ENCODE measurements around the gene OR2D2. TPM values are rescaled to one million over a fixed set of nuclear protein-coding genes. Genes with fewer than 3 reads are reported as not detected.

Gene OR2D2
- total and polyA plus RNA-seq, 2 of the 13 experiments (the other 11 are each of a cell fraction or from before 2014, with no cell fraction given): not detected

DNA sequence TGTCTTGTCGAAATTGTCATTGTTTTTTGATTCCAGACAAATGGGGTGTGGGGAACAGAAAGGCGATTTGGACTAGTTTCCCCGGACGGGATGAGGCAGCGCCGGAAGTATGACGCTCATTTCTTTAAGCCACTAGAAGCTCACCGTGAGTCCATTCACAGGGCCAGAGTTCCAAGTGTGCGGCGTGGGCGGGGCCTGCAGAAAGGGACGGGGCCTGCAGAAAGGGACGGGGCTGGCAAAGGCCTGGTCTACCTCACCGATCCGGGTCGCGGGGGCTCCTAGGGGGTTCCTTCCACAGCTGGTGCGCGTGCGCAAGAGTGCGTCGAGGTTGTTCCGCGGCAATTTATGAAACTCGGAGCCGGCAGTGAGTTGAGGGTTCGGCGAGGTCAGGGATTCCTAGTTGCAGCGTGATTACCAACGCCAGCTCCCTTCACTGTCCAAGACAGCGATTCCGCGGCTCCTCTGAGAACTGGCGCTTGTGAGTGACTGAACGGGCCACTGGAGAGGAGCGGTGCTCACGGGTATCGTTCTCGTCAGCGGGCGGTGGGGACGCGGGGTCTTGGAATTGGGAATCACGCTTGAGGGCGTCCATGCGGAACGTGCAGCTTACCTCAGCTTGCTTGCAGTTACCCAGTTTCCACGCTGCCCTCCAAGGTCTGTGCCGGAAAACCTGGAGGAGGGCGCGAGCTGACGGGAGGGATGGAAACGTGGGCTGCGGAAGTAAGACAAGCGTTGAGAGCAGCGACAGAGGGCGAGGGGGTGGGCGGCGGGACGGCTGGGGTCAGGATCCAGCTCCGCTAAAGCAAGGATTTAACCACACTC, 34.1 kb upstream of the OR2D2 start, which contains the start of gene ZNF215:
ZNF215 (plus strand) TSS at position 219 of the 822 bp plus-strand sequence. CDS start 5,847 bp downstream, outside the sequence.
- no peaks in the 10 kb centered on the region for H4K20me1 ChIP-seq (ENCODE audit: insufficient read depth, low read length)
- BruUV-seq (replicated peaks): no TSS peak
- no peak within 1 kb of the TSS for H3K27ac ChIP-seq (ENCODE audit: extremely low read length, insufficient read depth, low read length)
- no peak for ATAC-seq
- H3K4me1 ChIP-seq (ENCODE audit: insufficient read depth, low read length): no peaks in the 10 kb centered on the region
- intact Hi-C loops (cut with micrococcal nuclease; ENCODE audit: unreplicated experiment): no loop called here
- no peak within 1 kb of the TSS for H3K4me2 ChIP-seq (ENCODE audit: low read depth, low read length)
- no peak within 1 kb of the TSS for H3K4me3 ChIP-seq (replicated peaks in 1 of 3; ENCODE audit: insufficient read depth in 1 of 3, low read depth in 2 of 3, low read length in 3 of 3)
- in situ Hi-C loops (cut with HindIII; ENCODE audit: extremely low pct_ligation_motif_present, low pct_unique_long_range_greater_than_20kb): no loop called here
- 41% methylated on average over 23 of the region's 61 CpGs for WGBS (ENCODE audit: low lambda C conversion rate)
- H3K36me3 ChIP-seq (replicated peaks in 1 of 2; ENCODE audit: control insufficient read depth in 1 of 2, insufficient read depth in 2 of 2, low read length in 2 of 2): no peaks in the 10 kb centered on the region
- FAIRE-seq: no peak
- no peaks in the 10 kb centered on the region for H3K79me2 ChIP-seq (ENCODE audit: insufficient read depth, low read length)
- no peak within 1 kb of the TSS for H2AFZ ChIP-seq (ENCODE audit: low read length)
- H3K9me3 ChIP-seq (ENCODE audit: low read length): no peaks in the 10 kb centered on the region
- POLR2A ChIA-PET: no interaction called here
- peaks cover 0 to 20% of the 10 kb centered on the region in 2 experiments; a peak in 2 of 5 replicates for H3K27me3 ChIP-seq (ENCODE audit: control insufficient read depth in 1 of 2, insufficient read depth in 2 of 2, low read length in 2 of 2)
- no peak for DNase-seq (ENCODE audit: low spot score)
- no peak within 1 kb of the TSS for H3K9ac ChIP-seq (ENCODE audit: insufficient read depth, low read depth, low read length)
- TF ChIP-seq, protein P1, sequence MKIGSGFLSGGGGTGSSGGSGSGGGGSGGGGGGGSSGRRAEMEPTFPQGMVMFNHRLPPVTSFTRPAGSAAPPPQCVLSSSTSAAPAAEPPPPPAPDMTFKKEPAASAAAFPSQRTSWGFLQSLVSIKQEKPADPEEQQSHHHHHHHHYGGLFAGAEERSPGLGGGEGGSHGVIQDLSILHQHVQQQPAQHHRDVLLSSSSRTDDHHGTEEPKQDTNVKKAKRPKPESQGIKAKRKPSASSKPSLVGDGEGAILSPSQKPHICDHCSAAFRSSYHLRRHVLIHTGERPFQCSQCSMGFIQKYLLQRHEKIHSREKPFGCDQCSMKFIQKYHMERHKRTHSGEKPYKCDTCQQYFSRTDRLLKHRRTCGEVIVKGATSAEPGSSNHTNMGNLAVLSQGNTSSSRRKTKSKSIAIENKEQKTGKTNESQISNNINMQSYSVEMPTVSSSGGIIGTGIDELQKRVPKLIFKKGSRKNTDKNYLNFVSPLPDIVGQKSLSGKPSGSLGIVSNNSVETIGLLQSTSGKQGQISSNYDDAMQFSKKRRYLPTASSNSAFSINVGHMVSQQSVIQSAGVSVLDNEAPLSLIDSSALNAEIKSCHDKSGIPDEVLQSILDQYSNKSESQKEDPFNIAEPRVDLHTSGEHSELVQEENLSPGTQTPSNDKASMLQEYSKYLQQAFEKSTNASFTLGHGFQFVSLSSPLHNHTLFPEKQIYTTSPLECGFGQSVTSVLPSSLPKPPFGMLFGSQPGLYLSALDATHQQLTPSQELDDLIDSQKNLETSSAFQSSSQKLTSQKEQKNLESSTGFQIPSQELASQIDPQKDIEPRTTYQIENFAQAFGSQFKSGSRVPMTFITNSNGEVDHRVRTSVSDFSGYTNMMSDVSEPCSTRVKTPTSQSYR (CRISPR knock-in tag; IDR thresholded peaks at IDR 0.05; ENCODE audit: borderline replicate concordance): no peak
- TF ChIP-seq RBM39 (IDR thresholded peaks at IDR 0.05; ENCODE audit: low read depth, low read length, poor library complexity, severe bottlenecking): no peak
- TF ChIP-seq ZNF569 (CRISPR knock-in tag; IDR thresholded peaks at IDR 0.05; ENCODE audit: borderline replicate concordance): no peak
- no peak for TF ChIP-seq CBX1 (IDR thresholded peaks at IDR 0.05; ENCODE audit: low read depth)
- TF ChIP-seq TARDBP (CRISPR knock-in tag; IDR thresholded peaks at IDR 0.05): no peak
- TF ChIP-seq, protein P2, sequence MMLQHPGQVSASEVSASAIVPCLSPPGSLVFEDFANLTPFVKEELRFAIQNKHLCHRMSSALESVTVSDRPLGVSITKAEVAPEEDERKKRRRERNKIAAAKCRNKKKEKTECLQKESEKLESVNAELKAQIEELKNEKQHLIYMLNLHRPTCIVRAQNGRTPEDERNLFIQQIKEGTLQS (CRISPR knock-in tag; IDR thresholded peaks at IDR 0.05): no peak
- TF ChIP-seq, protein P3, sequence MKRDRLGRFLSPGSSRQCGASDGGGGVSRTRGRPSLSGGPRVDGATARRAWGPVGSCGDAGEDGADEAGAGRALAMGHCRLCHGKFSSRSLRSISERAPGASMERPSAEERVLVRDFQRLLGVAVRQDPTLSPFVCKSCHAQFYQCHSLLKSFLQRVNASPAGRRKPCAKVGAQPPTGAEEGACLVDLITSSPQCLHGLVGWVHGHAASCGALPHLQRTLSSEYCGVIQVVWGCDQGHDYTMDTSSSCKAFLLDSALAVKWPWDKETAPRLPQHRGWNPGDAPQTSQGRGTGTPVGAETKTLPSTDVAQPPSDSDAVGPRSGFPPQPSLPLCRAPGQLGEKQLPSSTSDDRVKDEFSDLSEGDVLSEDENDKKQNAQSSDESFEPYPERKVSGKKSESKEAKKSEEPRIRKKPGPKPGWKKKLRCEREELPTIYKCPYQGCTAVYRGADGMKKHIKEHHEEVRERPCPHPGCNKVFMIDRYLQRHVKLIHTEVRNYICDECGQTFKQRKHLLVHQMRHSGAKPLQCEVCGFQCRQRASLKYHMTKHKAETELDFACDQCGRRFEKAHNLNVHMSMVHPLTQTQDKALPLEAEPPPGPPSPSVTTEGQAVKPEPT (CRISPR knock-in tag; IDR thresholded peaks at IDR 0.05; ENCODE audit: low read depth): no peak
- TF ChIP-seq CCDC6 (CRISPR knock-in tag; IDR thresholded peaks at IDR 0.05): no peak
- no peak for TF ChIP-seq ZNF468 (CRISPR knock-in tag; IDR thresholded peaks at IDR 0.05)
- CTCF ChIA-PET (ENCODE audit: low intra/inter-chr PET ratio, low total read pairs): no interaction called here
